GM12878 (cell line): ENCODE measurements around the gene BMPR1B. TPM values are rescaled to one million over a fixed set of nuclear protein-coding genes. Genes with fewer than 3 reads are reported as not detected.

Source experiments
- ATAC-seq: fragments of 200-7000 bp; cut with Tn5 transposase; 3 replicates; pipeline ENCODE4 v1.9.1; 2020; ENCODE audit warnings: mild to moderate bottlenecking, moderate library complexity
- BruUV-seq: library from RNA; stranded (reverse); fragments of 400-500 nt; replicated peaks from 2 replicates; lab custom pipeline; 2021; lab: Mats Ljungman, UMichigan
- CTCF ChIA-PET: fragments of 300-600 bp; sonication (Branson Sonifier 250); formaldehyde crosslinking; extraction: SDS; loops from one replicate; lab custom pipeline; 2021; ENCODE audit warnings: inconsistent platforms; lab: Yijun Ruan, JAX
- POLR2A ChIA-PET: fragments of 350-600 bp; formaldehyde crosslinking; extraction: SDS; loops from one replicate; lab custom pipeline; 2021; ENCODE audit warnings: inconsistent platforms; lab: Charles Lee
- RAD21 ChIA-PET: fragments of 300-600 bp; sonication (Branson Sonifier 250); formaldehyde crosslinking; loops from one replicate; lab custom pipeline; 2023; ENCODE audit warnings: antibody characterized with exemption; ENCODE audit not compliant: unreplicated experiment; lab: Charles Lee
- SMC1A ChIA-PET: fragments of 300-600 bp; sonication (Branson Sonifier 250); formaldehyde crosslinking; loops from one replicate; lab custom pipeline; 2023; ENCODE audit not compliant: unreplicated experiment, uncharacterized antibody; lab: Charles Lee
- DNase-seq: peaks from one replicate; pipeline ENCODE4 v3.0.0-alpha.2; 2011; ENCODE audit warnings: low read depth, low spot score
- FAIRE-seq: peaks from 3 replicates; lab custom pipeline; 2011; peaks lifted over from hg19 to GRCh38; lab: Jason Lieb, UNC
- H2AFZ ChIP-seq: 2 replicates; pipeline ENCODE4 v1.6.0; 2011; ENCODE audit warnings: low read depth, low read length, control low read depth; ENCODE audit not compliant: control insufficient read depth
- H3K27ac ChIP-seq: 2 replicates; pipeline ENCODE4 v1.5.1; 2011; ENCODE audit warnings: control low read depth; ENCODE audit not compliant: control insufficient read depth, insufficient read depth
- H3K27me3 ChIP-seq, 2 experiments: replicated peaks in 1 of 2; 2 replicates each; pipeline versions ENCODE4 v1.6.0 to v1.6.1; 2011; ENCODE audit warnings: low read length in 1 of 2; ENCODE audit not compliant: control insufficient read depth in 2 of 2, insufficient read depth in 2 of 2
- H3K36me3 ChIP-seq, 2 experiments: 2 replicates each; pipeline ENCODE4 v1.5.1; 2011; ENCODE audit warnings: low read length in 1 of 2; ENCODE audit not compliant: control insufficient read depth in 2 of 2, insufficient read depth in 2 of 2
- H3K4me1 ChIP-seq: 2 replicates; pipeline ENCODE4 v1.6.1; 2011; ENCODE audit warnings: mild to moderate bottlenecking, low read length, moderate library complexity, mixed read lengths; ENCODE audit not compliant: control insufficient read depth, insufficient read depth
- H3K4me2 ChIP-seq: 2 replicates; pipeline ENCODE4 v1.6.0; 2011; ENCODE audit warnings: control low read depth; ENCODE audit not compliant: control insufficient read depth, insufficient read depth
- H3K4me3 ChIP-seq: fragments of 200-600 bp; sonication (generic); 2 replicates; pipeline ENCODE4 v1.5.1; 2016
- H3K79me2 ChIP-seq: 2 replicates; pipeline ENCODE4 v1.6.0; 2011; ENCODE audit warnings: low read length; ENCODE audit not compliant: control insufficient read depth, insufficient read depth
- H3K9ac ChIP-seq: 2 replicates; pipeline ENCODE4 v1.8.0; 2011; ENCODE audit warnings: low read length, control low read depth, mixed read lengths; ENCODE audit not compliant: control insufficient read depth, insufficient read depth
- H3K9me3 ChIP-seq: replicated peaks from 3 replicates; pipeline ENCODE4 v1.5.1; 2011; ENCODE audit warnings: mild to moderate bottlenecking, low read length; ENCODE audit not compliant: control insufficient read depth, insufficient read depth
- H4K20me1 ChIP-seq: 2 replicates; pipeline ENCODE4 v1.6.0; 2011; ENCODE audit not compliant: control insufficient read depth, insufficient read depth
- BACH1 ChIP-seq: fragments of 450-650 bp; IDR thresholded peaks from 2 replicates; pipeline ENCODE4 v1.6.1; 2017; ENCODE audit warnings: mild to moderate bottlenecking, borderline replicate concordance
- BHLHE40 ChIP-seq, 2 experiments: fragments of 450-650 bp in 1 of 2; IDR thresholded peaks; 2 replicates each; pipeline ENCODE4 v1.6.1; 2011 to 2017; ENCODE audit warnings: low read depth in 2 of 2, borderline replicate concordance in 1 of 2, improper control_type of control experiment in 1 of 2, low read length in 1 of 2, mild to moderate bottlenecking in 1 of 2
- CBFB ChIP-seq: IDR thresholded peaks from 2 replicates; pipeline ENCODE4 v1.6.1; 2016; ENCODE audit warnings: antibody characterized with exemption, low read depth
- CHD2 ChIP-seq: IDR thresholded peaks from 2 replicates; pipeline ENCODE4 v1.6.1; 2011; ENCODE audit warnings: low read depth, low read length, improper control_type of control experiment, borderline replicate concordance
- CUX1 ChIP-seq: IDR thresholded peaks from 2 replicates; pipeline ENCODE4 v1.6.1; 2012; ENCODE audit warnings: improper control_type of control experiment, low read depth, low read length; ENCODE audit not compliant: insufficient replicate concordance
- IKZF1 ChIP-seq: fragments of 450-650 bp; conservative IDR thresholded peaks from 2 replicates; pipeline ENCODE4 v1.6.1; 2017; ENCODE audit warnings: antibody characterized with exemption, mild to moderate bottlenecking
- KAT2A ChIP-seq: conservative IDR thresholded peaks from 2 replicates; pipeline ENCODE4 v1.6.1; 2011; ENCODE audit warnings: low read depth, low read length; ENCODE audit not compliant: control insufficient read depth
- MEF2B ChIP-seq: fragments of 450-650 bp; IDR thresholded peaks from 2 replicates; pipeline ENCODE4 v1.6.1; 2018; ENCODE audit warnings: mild to moderate bottlenecking, moderate library complexity; ENCODE audit not compliant: partially characterized antibody, poor library complexity, severe bottlenecking
- MTA3 ChIP-seq: IDR thresholded peaks from 2 replicates; pipeline ENCODE4 v1.6.1; 2012; ENCODE audit warnings: low read length, inconsistent platforms, borderline replicate concordance
- PML ChIP-seq: IDR thresholded peaks from 2 replicates; pipeline ENCODE4 v1.6.1; 2012; ENCODE audit warnings: low read length, inconsistent platforms
- SMAD5 ChIP-seq: IDR thresholded peaks from 2 replicates; pipeline ENCODE4 v1.6.1; 2016; ENCODE audit warnings: antibody characterized with exemption, low read depth
- TCF7 ChIP-seq: IDR thresholded peaks from 2 replicates; pipeline ENCODE4 v1.6.1; 2014; ENCODE audit warnings: antibody characterized with exemption, borderline replicate concordance
- ZNF24 ChIP-seq: fragments of 450-650 bp; IDR thresholded peaks from 2 replicates; pipeline ENCODE4 v1.6.1; 2017; ENCODE audit warnings: antibody characterized with exemption, mild to moderate bottlenecking
- ZSCAN29 ChIP-seq: fragments of 450-650 bp; IDR thresholded peaks from 2 replicates; pipeline ENCODE4 v1.6.1; 2017; ENCODE audit warnings: mild to moderate bottlenecking, moderate library complexity
- WGBS: methylation state at CpG from one replicate; pipeline ENCODE4 v1.1.6; 2016; ENCODE audit warnings: low lambda C conversion rate; ENCODE audit not compliant: insufficient replicate concordance, insufficient coverage; ENCODE audit errors: missing lambda C conversion rate; 5-methylcytosine and 5-hydroxymethylcytosine counted together
- in situ Hi-C: fragments of 300-500 bp; cut with MboI; formaldehyde crosslinking; loops from 9 replicates; pipeline ENCODE4 v1.14.3; 2018; ENCODE audit warnings: mixed read lengths
- intact Hi-C: fragments of 100-400 bp; cut with micrococcal nuclease; formaldehyde crosslinking; loops from one replicate; pipeline ENCODE4 v1.14.2; 2022; ENCODE audit not compliant: unreplicated experiment
- polyA plus RNA-seq, 11 experiments: library from polyadenylated mRNA; depleted of rRNA in 4 of 11; unstranded in 6 of 11; stranded (reverse) in 5 of 11; fragments of >200 nt; fragmentation: Nextera tagmentation in 4 of 11; fragmentation: Illumina TruSeq in 1 of 11; extraction: Ambion mirVana in 4 of 11; extraction: Trizol in 1 of 11; gene quantifications; 1 replicate in 1 of 11; 2 replicates in 10 of 11; pipeline versions ENCODE4 v1.2.1 to v1.2.3, GENCODE V29; 2011 to 2016; ENCODE audit warnings: inconsistent platforms in 2 of 11, missing spikeins in 2 of 11, low read depth in 1 of 11
- total RNA-seq, 4 experiments: library from RNA; depleted of rRNA in 3 of 4; stranded (reverse); fragments of >200 nt in 3 of 4; fragmentation: Illumina TruSeq in 1 of 4; extraction: Trizol in 1 of 4; gene quantifications; 2 replicates each; pipeline versions ENCODE4 v1.2.1 to v1.2.3, GENCODE V29; 2013 to 2021

The BMPR1B gene
- total and polyA plus RNA-seq, 10 of the 15 experiments (the other 5 are each of a cell fraction or from before 2014, with no cell fraction given), result not detected

- RAD21 ChIA-PET, result no interaction called here
- Histone ChIP-seq H4K20me1 (no peaks in the 10 kb centered on the region), H3K4me2 (no peak overlapping the region), H2AFZ (no peak overlapping the region), H3K9ac (no peak overlapping the region), H3K79me2 (no peaks in the 10 kb centered on the region), H3K27ac (no peak overlapping the region), H3K4me1 (no peaks in the 10 kb centered on the region), H3K27me3 (no peaks in the 10 kb centered on the region), H3K9me3 (no peaks in the 10 kb centered on the region), H3K36me3 (no peaks in the 10 kb centered on the region), H3K4me3 (no peak overlapping the region)
- intact Hi-C loops, result no loop called here
- in situ Hi-C loops, result no loop called here
- DNase-seq (no peak), ATAC-seq (no peak), FAIRE-seq (no peak)
- 45% methylated on average over 3 of the region's 3 CpGs for WGBS
- POLR2A ChIA-PET, result no interaction called here
- CTCF ChIA-PET, result no interaction called here
- BruUV-seq, result no TSS peak
- SMC1A ChIA-PET, result interaction anchor here (1.0 to 1.2 kb wide), 2 partner anchors 8 to 21 kb away, joined by 4 to 5 read pairs; no protein-coding TSS in a partner anchor
- TF ChIP-seq ZNF24 (no peak), IKZF1 (no peak), BACH1 (no peak), TCF7 (no peak), CUX1 (no peak), CBFB (no peak), MEF2B (no peak), SMAD5 (no peak), KAT2A (no peak), CHD2 (no peak), BHLHE40 (IDR thresholded peaks at IDR 0.05; ENCODE audit: borderline replicate concordance in 1 of 2, low read depth in 2 of 2, low read length in 1 of 2) (no peak), PML (no peak), ZSCAN29 (no peak), MTA3 (no peak)
These were observed 33.6 kb upstream of the BMPR1B start for GRCh38 chr4:94724016-94724790.
